H7 (cell line): ENCODE results near the gene SMIM26. TPM values are rescaled to one million over a fixed set of nuclear protein-coding genes. Genes with fewer than 3 reads are reported as not detected.

Experiments
- DNase-seq: peaks from one replicate; pipeline ENCODE4 v3.0.0; 2012
- H3K27me3 ChIP-seq: 2 replicates; pipeline ENCODE4 v1.6.0; 2011; ENCODE audit warnings: mild to moderate bottlenecking, low read length; ENCODE audit not compliant: control insufficient read depth, insufficient read depth
- H3K36me3 ChIP-seq: replicated peaks from 2 replicates; pipeline ENCODE4 v1.5.1; 2011; ENCODE audit warnings: low read length; ENCODE audit not compliant: control insufficient read depth, insufficient read depth
- H3K4me3 ChIP-seq: 2 replicates; pipeline ENCODE4 v1.5.1; 2011; ENCODE audit warnings: low read depth, mild to moderate bottlenecking, control low read depth, low read length, moderate library complexity; ENCODE audit not compliant: insufficient read depth
- total RNA-seq: library from RNA; depleted of rRNA; stranded (reverse); fragments of >200 nt; shearing (Covaris generic); gene quantifications from 2 replicates; pipeline ENCODE4 v1.2.3, GENCODE V29; 2014

The SMIM26 gene
- total RNA-seq, 1 experiment from 2014 or later = 89.1 TPM

GRCh38 chr20:18545566-18545965, 21.7 kb upstream of the SMIM26 start:
- no peak for DNase-seq
- H3K27me3 ChIP-seq = no peaks in the 10 kb centered on the region
- no peak overlapping the region for H3K4me3 ChIP-seq
- peaks cover 31% of the 10 kb centered on the region for H3K36me3 ChIP-seq

- Histone ChIP-seq H3K36me3 (peaks cover 23% of the 10 kb centered on the region), H3K27me3 (no peaks in the 10 kb centered on the region), H3K4me3 (no peak overlapping the region)
- no peak for DNase-seq
Measured at GRCh38 chr20:18548465-18548864, 18.8 kb upstream of the SMIM26 start.

DNA sequence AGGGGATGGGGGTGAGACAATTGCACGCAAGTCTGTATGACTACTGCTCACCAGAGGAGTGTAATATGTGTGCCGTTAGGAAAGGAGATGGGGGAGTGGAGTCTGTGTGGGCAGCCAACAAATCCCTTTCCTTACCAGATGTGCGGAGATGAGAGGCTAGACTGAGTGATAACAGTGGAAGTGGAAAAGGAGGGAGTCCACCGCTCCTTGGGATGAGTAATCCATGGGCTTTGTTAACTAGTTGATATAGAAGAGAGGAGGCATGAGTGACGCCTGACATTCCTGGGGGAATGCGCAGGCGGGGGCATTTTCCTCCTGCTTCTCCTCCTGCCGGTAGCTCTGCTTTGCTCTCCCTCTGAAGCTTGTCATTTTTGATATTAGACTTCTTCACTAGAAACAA, 13.5 kb upstream of the SMIM26 start:
- no peaks in the 10 kb centered on the region for H3K27me3 ChIP-seq
- H3K4me3 ChIP-seq = no peak overlapping the region
- no peak for DNase-seq
- H3K36me3 ChIP-seq = peaks cover 11% of the 10 kb centered on the region

DNA sequence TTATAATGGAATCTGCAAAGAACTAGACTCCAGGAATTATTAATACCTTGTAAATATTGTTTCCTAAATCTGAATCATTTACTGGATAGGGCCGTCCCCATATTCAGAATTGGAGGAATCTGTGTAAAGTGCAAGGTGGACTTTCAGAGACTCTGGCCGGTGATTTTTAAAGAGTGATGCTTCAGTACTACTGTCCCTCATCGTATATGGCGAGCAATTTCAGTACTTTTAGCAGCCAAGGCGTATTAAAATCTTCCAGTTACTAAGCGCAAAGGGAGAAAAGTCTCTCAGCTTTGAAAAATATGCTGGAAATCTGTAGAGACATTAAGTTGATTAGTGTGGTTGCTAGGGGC, 483 bp downstream of the SMIM26 start:
- peaks cover 3% of the 10 kb centered on the region for H3K36me3 ChIP-seq

GRCh38 chr20:18571009-18571408, 3.8 kb downstream of the SMIM26 start:
- peaks cover 3% of the 10 kb centered on the region for H3K36me3 ChIP-seq
- DNase-seq = no peak
- no peak overlapping the region for H3K4me3 ChIP-seq

More for the DNA sequence above, 483 bp downstream of the SMIM26 start:
- peak overlapping the region; percentile 85 for H3K4me3 ChIP-seq
- no peaks in the 10 kb centered on the region for H3K27me3 ChIP-seq
- DNase-seq = no peak

DNA sequence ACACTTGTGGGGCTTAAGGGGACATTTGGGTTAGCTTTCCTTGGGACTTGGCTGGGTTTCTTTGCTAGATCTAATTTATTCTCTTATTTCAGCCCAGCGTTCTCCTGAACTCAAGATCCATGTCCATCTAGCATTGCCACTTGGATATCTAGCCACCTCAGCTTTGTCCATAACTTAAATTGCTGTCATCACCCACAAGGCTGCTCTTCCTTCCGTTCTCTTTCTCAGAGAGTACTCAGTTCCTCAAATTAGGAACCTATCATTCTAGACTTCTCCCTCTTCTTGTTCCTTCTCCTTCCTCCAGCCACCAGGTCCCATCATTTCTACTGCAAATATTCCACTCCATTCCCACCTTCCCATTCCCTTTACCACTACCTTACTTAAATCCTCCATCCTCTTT, 4.3 kb downstream of the SMIM26 start:
- no peak for DNase-seq
- Histone ChIP-seq H3K27me3 (no peaks in the 10 kb centered on the region), H3K4me3 (no peak overlapping the region), H3K36me3 (peaks cover 3% of the 10 kb centered on the region)

More at GRCh38 chr20:18571009-18571408, 3.8 kb downstream of the SMIM26 start:
- H3K27me3 ChIP-seq = no peaks in the 10 kb centered on the region

DNA sequence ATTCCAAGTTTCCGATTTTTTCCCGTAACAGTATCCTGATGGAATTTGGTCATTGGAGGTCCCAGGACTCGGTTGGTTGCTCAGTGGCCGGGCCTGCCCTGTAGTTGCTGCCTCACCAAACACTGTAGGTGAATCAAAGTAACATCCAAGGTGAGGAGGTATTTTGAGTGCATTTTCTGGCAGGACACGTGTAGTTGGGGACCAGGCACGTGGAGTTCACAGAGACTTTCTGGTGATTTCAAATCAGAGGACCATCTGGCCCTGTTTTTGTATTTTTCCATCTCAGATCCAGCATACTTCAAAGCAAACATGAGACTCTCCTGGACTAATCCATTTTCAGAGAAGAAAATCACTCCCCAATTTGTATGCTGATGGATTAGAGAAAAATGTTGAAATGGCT, 10.7 kb downstream of the SMIM26 start:
- Histone ChIP-seq H3K4me3 (no peak overlapping the region), H3K36me3 (no peaks in the 10 kb centered on the region), H3K27me3 (no peaks in the 10 kb centered on the region)
- no peak for DNase-seq

DNA sequence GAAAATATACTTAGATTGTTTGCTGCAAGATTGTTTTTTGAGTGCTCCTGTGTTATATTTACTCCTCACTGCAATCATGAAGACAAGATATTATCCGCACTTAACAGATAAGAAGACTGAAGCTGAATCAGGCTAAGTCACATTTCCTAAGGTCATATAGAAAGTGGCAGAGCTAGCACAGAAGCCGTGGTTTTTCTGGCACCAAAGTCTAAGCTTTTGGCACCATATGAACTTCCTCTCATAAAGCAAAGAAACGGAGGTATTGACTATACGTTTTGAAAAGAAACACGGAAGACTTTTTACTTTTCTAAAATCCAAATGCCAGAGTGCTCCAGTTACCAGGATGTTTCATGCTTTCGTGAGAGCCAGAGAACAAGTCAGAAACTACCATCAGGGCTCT, 11.3 kb downstream of the SMIM26 start:
- no peak overlapping the region for H3K4me3 ChIP-seq
- H3K27me3 ChIP-seq = no peaks in the 10 kb centered on the region
- no peaks in the 10 kb centered on the region for H3K36me3 ChIP-seq
- no peak for DNase-seq

- no peak for DNase-seq
- H3K4me3 ChIP-seq = no peak overlapping the region
- no peaks in the 10 kb centered on the region for H3K27me3 ChIP-seq
- no peaks in the 10 kb centered on the region for H3K36me3 ChIP-seq
Measured at GRCh38 chr20:18580012-18580411, 12.8 kb downstream of the SMIM26 start.

DNA sequence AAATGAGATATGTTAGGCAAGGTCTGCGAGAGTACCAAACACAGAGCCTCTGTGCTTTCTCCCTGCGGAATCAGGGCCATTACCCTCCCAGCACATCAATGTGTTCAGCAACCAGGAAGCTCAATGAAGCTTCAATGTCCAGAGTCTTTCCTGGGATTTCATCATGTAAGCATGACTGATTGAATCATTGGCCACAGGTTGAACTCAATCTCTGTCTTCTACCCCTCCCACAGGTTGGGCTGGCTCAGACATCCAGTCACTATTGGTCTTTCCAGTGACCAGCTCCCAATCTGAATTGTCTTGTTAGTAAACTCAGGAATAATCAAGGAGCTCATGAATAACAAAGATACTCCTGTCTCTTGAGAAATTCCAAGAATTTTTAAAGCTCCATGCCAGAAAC, 17.9 kb downstream of the SMIM26 start:
- no peak overlapping the region for H3K4me3 ChIP-seq
- DNase-seq = peak; percentile 31
- H3K27me3 ChIP-seq = no peaks in the 10 kb centered on the region
- no peaks in the 10 kb centered on the region for H3K36me3 ChIP-seq

DNA sequence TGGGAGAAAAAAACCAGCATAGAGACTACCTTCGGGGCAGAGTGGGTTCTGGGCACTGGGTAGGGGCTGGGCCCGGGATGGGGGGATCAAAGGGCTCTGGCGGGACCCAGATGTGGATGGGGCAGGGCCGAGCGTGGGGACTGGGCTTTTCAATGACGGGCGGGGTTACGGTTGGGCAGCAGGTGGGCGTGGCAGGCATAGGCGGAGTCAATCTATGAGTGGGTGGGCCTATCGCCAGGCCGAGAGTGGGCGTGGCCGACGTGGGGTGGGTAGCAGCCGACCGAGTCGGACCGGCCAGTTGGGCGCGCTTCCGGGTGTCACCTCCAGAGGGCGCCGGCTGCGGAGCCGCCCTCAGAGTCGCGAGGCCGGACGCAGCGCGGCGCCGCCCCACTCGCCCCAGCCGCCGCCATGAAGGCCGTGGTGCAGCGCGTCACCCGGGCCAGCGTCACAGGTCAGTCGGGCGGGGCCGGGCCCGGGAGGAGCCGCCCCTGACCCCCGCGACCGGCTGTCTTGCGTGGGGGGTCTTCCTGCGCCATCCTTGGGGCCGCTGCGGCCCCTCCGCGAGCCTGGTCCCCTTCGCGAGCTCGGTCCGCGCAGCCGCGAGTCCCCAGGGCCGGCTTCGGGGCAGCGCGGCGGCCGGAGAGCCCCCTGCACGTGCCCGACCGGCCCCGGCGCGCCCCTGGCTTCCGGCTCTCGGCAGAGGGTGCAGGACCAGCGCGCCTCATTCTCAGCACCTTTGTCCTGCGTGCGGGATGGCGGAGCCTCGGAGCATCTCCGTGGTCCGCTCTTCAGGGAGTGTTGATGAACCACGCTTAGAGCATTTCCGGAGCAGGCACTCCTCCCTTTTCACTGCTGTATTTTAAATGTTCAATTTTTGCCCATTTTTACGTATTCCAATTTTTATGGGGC, 20.7 kb downstream of the SMIM26 start, which contains the start of gene DTD1:
Gene DTD1, plus strand, starts transcription at position 390 of the 909 bp plus-strand sequence. Its CDS starts 19 bp downstream, at position 409.
- Histone ChIP-seq H3K4me3 (peak within 1 kb of the TSS; percentile 73), H3K27me3 (no peaks in the 10 kb centered on the region), H3K36me3 (no peaks in the 10 kb centered on the region)
- peak; percentile 95 for DNase-seq

- Histone ChIP-seq H3K27me3 (no peaks in the 10 kb centered on the region), H3K36me3 (no peaks in the 10 kb centered on the region), H3K4me3 (peak overlapping the region; percentile 73)
- peak; percentile 49 for DNase-seq
Measured at GRCh38 chr20:18588574-18588933, 21.3 kb downstream of the SMIM26 start.

DNA sequence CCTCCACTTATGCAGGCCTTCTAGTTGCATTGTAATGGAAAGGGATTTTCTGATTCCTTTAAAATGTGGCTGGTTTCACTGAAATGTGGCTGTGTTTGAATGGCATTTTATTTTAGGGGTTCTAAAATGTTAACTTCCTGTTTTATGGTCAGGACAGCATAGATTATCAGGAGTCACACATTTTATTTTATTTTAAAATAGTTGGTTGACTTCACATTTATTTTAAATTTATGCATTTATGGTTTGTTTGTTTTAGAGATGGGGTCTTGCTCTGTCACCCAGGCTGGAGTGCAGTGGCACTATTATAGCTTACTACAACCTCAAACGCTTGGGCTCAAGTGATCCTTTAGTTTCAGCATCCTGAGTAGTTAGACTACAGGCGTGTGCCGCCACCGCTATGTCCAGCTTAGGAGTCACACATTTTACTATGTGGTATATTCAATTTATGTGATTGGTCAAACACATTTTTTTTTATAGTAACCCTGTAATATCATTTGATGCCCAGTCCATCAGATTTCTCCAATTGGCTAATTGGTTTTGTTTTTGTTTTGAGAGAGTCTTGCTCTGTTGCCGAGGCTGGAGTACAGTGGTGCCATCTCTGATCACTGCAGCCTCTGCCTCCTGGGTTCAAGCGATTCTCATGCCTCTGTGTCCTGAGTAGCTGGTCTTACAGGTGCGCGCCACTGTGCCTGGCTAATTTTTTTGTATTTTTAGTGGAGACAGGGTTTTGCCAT, 22.9 kb downstream of the SMIM26 start:
- DNase-seq = no peak
- no peaks in the 10 kb centered on the region for H3K27me3 ChIP-seq
- H3K36me3 ChIP-seq = no peaks in the 10 kb centered on the region; the same call in 1 of the 2 replicates
- H3K4me3 ChIP-seq = no peak overlapping the region

DNA sequence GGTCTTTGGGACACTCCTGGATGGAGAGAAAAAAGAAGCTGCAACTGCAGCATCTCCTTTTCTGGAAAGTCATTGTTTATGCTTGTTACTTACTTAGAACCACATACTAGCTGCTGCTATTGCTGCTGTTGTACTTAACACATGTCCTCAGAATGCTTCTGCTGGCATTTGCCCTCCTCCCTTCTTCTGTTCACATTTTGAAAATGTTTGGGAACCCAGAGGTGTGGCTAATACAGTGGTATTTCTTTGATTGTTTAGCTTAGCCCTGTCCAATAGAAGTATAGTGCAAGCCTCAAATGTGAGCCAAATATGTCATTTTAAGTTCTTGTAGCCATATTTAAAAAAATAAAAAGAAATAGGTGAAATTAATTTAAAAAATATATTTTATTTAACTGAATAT, 29.0 kb downstream of the SMIM26 start:
- no peaks in the 10 kb centered on the region for H3K27me3 ChIP-seq
- H3K4me3 ChIP-seq = no peak overlapping the region
- no peak for DNase-seq
- H3K36me3 ChIP-seq = peaks cover 4% of the 10 kb centered on the region

DNA sequence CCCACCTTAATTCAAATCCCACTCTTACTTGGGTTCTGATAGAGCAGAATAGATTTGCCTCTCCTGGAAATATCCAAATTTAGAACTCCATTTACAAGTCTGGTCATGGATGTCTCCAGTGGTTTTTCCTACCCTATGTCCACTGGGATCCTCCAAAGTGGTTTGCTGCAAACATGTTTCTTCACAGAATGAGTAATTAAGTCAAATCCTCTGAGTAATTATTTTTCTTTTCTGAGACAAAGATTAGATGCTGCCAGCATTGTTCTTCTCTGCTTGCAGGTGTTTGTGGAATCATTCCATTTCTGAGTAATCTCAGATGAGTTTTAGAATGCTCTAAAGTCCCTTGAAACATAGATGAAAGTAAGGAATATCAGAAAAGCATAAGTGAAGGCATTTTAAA, 42.5 kb downstream of the SMIM26 start:
- Histone ChIP-seq H3K36me3 (no peaks in the 10 kb centered on the region), H3K27me3 (no peaks in the 10 kb centered on the region), H3K4me3 (no peak overlapping the region)
- DNase-seq = no peak
